Neural cell (in vitro differentiated cells): ENCODE results near the gene PEMT. TPM values are rescaled to one million over a fixed set of nuclear protein-coding genes. Genes with fewer than 3 reads are reported as not detected.

ENCODE experiments used
- H2AFZ ChIP-seq: fragments of 200-600, 300-800 bp; sonication (generic), shearing (Covaris generic); 2 replicates; pipeline ENCODE4 v1.6.0; 2014; ENCODE audit warnings: low read depth, mild to moderate bottlenecking, antibody characterized with exemption, low read length, moderate library complexity
- H3F3A ChIP-seq: fragments of 200-600 bp; shearing (Covaris generic); 2 replicates; pipeline ENCODE4 v1.6.1; 2016; ENCODE audit warnings: mild to moderate bottlenecking, moderate library complexity, mixed read lengths, antibody characterized with exemption, low read length; ENCODE audit not compliant: insufficient read depth, poor library complexity, severe bottlenecking
- H3K27ac ChIP-seq: fragments of 200-600, 300-800 bp; sonication (generic), shearing (Covaris generic); 2 replicates; pipeline ENCODE4 v1.5.1; 2014; ENCODE audit warnings: mild to moderate bottlenecking, low read length, moderate library complexity
- H3K27me3 ChIP-seq: fragments of 300-800, 200-600 bp; sonication (generic), shearing (Covaris generic); 2 replicates; pipeline ENCODE4 v1.6.0; 2014; ENCODE audit warnings: mild to moderate bottlenecking, low read depth, low read length, moderate library complexity; ENCODE audit not compliant: insufficient read depth
- H3K36me3 ChIP-seq: fragments of 300-800, 200-600 bp; sonication (generic), shearing (Covaris generic); 2 replicates; pipeline ENCODE4 v1.5.1; 2014; ENCODE audit warnings: mild to moderate bottlenecking, antibody characterized with exemption, low read length, moderate library complexity; ENCODE audit not compliant: insufficient read depth
- H3K4me2 ChIP-seq: fragments of 300-800, 200-600 bp; sonication (generic), shearing (Covaris generic); 2 replicates; pipeline ENCODE4 v1.6.0; 2014; ENCODE audit warnings: mild to moderate bottlenecking, low read length
- H3K4me3 ChIP-seq: fragments of 300-800, 200-600 bp; sonication (generic), shearing (Covaris generic); 2 replicates; pipeline ENCODE4 v1.5.1; 2014; ENCODE audit warnings: mild to moderate bottlenecking, low read length, moderate library complexity
- H3K79me2 ChIP-seq: fragments of 200-600 bp; shearing (Covaris generic); replicated peaks from 2 replicates; pipeline ENCODE4 v1.6.0; 2014; ENCODE audit warnings: mild to moderate bottlenecking, low read length, moderate library complexity; ENCODE audit not compliant: insufficient read depth
- H3K9ac ChIP-seq: fragments of 300-800, 200-600 bp; sonication (generic), shearing (Covaris generic); 2 replicates; pipeline ENCODE4 v1.6.1; 2016; ENCODE audit warnings: mild to moderate bottlenecking, low read length, mixed read lengths
- H3K9me2 ChIP-seq: fragments of 200-600 bp; shearing (Covaris generic); 2 replicates; pipeline ENCODE4 v1.6.1; 2016; ENCODE audit warnings: mild to moderate bottlenecking, low read length, mixed read lengths; ENCODE audit not compliant: insufficient read depth
- H3K9me3 ChIP-seq: fragments of 200-600, 300-800 bp; sonication (generic), shearing (Covaris generic); 2 replicates; pipeline ENCODE4 v1.6.1; 2016; ENCODE audit warnings: mild to moderate bottlenecking, mixed run types, low read length, moderate library complexity, mixed read lengths
- H4K20me1 ChIP-seq: fragments of 200-600 bp; shearing (Covaris generic); 2 replicates; pipeline ENCODE4 v1.6.1; 2016; ENCODE audit warnings: mild to moderate bottlenecking, mixed run types; ENCODE audit not compliant: insufficient read depth
- EP300 ChIP-seq: fragments of 450-650 bp; conservative IDR thresholded peaks from 2 replicates; pipeline ENCODE4 v1.6.1; 2014; ENCODE audit warnings: antibody characterized with exemption, mild to moderate bottlenecking, moderate library complexity; ENCODE audit not compliant: poor library complexity, severe bottlenecking
- EZH2 ChIP-seq: fragments of 200-600, 300-800 bp; shearing (Covaris generic), sonication (generic); IDR thresholded peaks from 2 replicates; pipeline ENCODE4 v1.6.1; 2014; ENCODE audit warnings: antibody characterized with exemption, low read length, borderline replicate concordance, mild to moderate bottlenecking; ENCODE audit not compliant: insufficient read depth, poor library complexity, severe bottlenecking
- MXI1 ChIP-seq: fragments of 450-650 bp; conservative IDR thresholded peaks from 2 replicates; pipeline ENCODE4 v1.6.1; 2014; ENCODE audit warnings: antibody characterized with exemption, mild to moderate bottlenecking; ENCODE audit not compliant: poor library complexity, severe bottlenecking
- POLR2AphosphoS5 ChIP-seq: IDR thresholded peaks from 2 replicates; pipeline ENCODE4 v1.6.1; 2012
- RAD21 ChIP-seq: fragments of 450-650 bp; conservative IDR thresholded peaks from 2 replicates; pipeline ENCODE4 v1.6.1; 2014; ENCODE audit warnings: antibody characterized with exemption, mild to moderate bottlenecking, moderate library complexity
- SMC3 ChIP-seq: fragments of 450-650 bp; conservative IDR thresholded peaks from 2 replicates; pipeline ENCODE4 v1.6.1; 2014; ENCODE audit warnings: antibody characterized with exemption, mild to moderate bottlenecking, moderate library complexity; ENCODE audit not compliant: poor library complexity
- TAF1 ChIP-seq: IDR thresholded peaks from 2 replicates; pipeline ENCODE4 v1.6.1; 2012; ENCODE audit warnings: low read depth
- polyA plus RNA-seq: library from polyadenylated mRNA; depleted of rRNA; stranded (reverse); fragments of >200 nt; gene quantifications from 2 replicates; pipeline ENCODE4 v1.2.3, GENCODE V29; 2014
- TF ChIP-seq, protein P1 (sequence below): fragments of 450-650 bp; IDR thresholded peaks from 2 replicates; pipeline ENCODE4 v1.5.1; 2014; ENCODE audit warnings: antibody characterized with exemption, mild to moderate bottlenecking, moderate library complexity; ENCODE audit not compliant: poor library complexity, severe bottlenecking
- TF ChIP-seq, protein P2 (sequence below): IDR thresholded peaks from 2 replicates; pipeline ENCODE4 v1.6.1; 2012; ENCODE audit warnings: borderline replicate concordance

PEMT gene
- polyA plus RNA-seq, 1 donor from 2014 or later: 71.7 TPM

DNA sequence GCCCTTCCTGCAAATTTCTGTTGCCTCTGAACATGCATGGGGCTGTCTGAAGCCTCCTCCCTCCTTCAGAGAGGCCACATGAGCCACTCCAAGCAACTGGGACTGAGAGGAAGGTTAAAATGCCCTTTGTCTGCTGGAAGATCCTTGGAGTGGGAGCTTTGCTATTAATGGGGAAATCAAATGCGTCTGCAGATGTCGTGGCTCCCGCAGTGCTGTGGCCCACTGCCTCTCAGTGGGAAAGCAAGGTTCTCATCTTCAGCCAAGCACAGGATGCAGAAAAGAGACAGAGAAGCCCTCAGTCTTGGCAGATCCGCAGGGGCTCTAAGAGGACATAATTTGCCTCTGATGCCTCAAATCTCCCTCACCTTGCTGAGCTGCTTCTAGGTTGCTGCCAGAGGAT is 34.8 kb downstream of the PEMT start:
- H3K4me2 ChIP-seq: no peak overlapping the region
- no peaks in the 10 kb centered on the region for H3F3A ChIP-seq
- no peaks in the 10 kb centered on the region for H3K9me2 ChIP-seq
- no peak overlapping the region for H3K4me3 ChIP-seq
- no peaks in the 10 kb centered on the region for H4K20me1 ChIP-seq
- H3K9me3 ChIP-seq: no peaks in the 10 kb centered on the region
- no peaks in the 10 kb centered on the region for H3K36me3 ChIP-seq
- H3K9ac ChIP-seq: peak overlapping the region; percentile 38
- no peaks in the 10 kb centered on the region for H3K79me2 ChIP-seq
- H2AFZ ChIP-seq: no peak overlapping the region
- H3K27ac ChIP-seq: peak overlapping the region; percentile 69
- TF ChIP-seq EP300 (no peak), RAD21 (peak; percentile 38), POLR2AphosphoS5 (peak; percentile 36), TAF1 (no peak)
- TF ChIP-seq, protein P1, sequence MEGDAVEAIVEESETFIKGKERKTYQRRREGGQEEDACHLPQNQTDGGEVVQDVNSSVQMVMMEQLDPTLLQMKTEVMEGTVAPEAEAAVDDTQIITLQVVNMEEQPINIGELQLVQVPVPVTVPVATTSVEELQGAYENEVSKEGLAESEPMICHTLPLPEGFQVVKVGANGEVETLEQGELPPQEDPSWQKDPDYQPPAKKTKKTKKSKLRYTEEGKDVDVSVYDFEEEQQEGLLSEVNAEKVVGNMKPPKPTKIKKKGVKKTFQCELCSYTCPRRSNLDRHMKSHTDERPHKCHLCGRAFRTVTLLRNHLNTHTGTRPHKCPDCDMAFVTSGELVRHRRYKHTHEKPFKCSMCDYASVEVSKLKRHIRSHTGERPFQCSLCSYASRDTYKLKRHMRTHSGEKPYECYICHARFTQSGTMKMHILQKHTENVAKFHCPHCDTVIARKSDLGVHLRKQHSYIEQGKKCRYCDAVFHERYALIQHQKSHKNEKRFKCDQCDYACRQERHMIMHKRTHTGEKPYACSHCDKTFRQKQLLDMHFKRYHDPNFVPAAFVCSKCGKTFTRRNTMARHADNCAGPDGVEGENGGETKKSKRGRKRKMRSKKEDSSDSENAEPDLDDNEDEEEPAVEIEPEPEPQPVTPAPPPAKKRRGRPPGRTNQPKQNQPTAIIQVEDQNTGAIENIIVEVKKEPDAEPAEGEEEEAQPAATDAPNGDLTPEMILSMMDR: no peak
- H3K27me3 ChIP-seq: no peaks in the 10 kb centered on the region

DNA sequence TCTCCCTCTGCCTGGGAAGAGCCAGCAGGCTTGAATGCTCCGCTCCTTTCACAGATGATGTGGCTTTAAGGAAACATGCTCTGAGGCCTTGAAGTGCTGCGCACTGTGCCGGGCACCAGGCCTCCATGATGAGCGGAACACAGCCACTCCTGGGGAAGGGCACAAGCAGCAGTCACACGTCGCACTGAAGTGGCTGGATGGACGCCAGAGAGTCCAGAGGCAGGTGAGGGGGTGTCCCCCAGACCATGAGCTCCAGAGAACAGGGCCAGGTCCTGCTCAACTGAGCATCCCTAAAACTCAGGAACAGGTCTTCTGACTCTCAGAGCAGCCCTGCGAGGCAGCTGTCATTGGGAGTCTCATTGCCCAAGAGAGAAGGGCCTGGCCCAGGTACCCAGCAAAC is 35.6 kb downstream of the PEMT start:
- no peak overlapping the region for H2AFZ ChIP-seq
- no peaks in the 10 kb centered on the region for H3K9me3 ChIP-seq
- no peak overlapping the region for H3K4me3 ChIP-seq
- no peaks in the 10 kb centered on the region for H3K27me3 ChIP-seq
- no peaks in the 10 kb centered on the region for H3K79me2 ChIP-seq
- H4K20me1 ChIP-seq: no peaks in the 10 kb centered on the region
- H3K36me3 ChIP-seq: no peaks in the 10 kb centered on the region
- TF ChIP-seq POLR2AphosphoS5: no peak
- TF ChIP-seq EP300: no peak
- no peak for TF ChIP-seq EZH2
- TF ChIP-seq TAF1: no peak
- TF ChIP-seq RAD21: no peak
- TF ChIP-seq, protein P2, sequence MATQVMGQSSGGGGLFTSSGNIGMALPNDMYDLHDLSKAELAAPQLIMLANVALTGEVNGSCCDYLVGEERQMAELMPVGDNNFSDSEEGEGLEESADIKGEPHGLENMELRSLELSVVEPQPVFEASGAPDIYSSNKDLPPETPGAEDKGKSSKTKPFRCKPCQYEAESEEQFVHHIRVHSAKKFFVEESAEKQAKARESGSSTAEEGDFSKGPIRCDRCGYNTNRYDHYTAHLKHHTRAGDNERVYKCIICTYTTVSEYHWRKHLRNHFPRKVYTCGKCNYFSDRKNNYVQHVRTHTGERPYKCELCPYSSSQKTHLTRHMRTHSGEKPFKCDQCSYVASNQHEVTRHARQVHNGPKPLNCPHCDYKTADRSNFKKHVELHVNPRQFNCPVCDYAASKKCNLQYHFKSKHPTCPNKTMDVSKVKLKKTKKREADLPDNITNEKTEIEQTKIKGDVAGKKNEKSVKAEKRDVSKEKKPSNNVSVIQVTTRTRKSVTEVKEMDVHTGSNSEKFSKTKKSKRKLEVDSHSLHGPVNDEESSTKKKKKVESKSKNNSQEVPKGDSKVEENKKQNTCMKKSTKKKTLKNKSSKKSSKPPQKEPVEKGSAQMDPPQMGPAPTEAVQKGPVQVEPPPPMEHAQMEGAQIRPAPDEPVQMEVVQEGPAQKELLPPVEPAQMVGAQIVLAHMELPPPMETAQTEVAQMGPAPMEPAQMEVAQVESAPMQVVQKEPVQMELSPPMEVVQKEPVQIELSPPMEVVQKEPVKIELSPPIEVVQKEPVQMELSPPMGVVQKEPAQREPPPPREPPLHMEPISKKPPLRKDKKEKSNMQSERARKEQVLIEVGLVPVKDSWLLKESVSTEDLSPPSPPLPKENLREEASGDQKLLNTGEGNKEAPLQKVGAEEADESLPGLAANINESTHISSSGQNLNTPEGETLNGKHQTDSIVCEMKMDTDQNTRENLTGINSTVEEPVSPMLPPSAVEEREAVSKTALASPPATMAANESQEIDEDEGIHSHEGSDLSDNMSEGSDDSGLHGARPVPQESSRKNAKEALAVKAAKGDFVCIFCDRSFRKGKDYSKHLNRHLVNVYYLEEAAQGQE: no peak
- no peak for TF ChIP-seq SMC3
- TF ChIP-seq, protein P1: no peak
- TF ChIP-seq MXI1: no peak
- no peaks in the 10 kb centered on the region for H3F3A ChIP-seq
- H3K4me2 ChIP-seq: no peak overlapping the region
- H3K9ac ChIP-seq: no peak overlapping the region
- H3K27ac ChIP-seq: peak overlapping the region; percentile 69
- no peaks in the 10 kb centered on the region for H3K9me2 ChIP-seq
